Measurements from ENCODE around the gene PAMR1.

DNA sequence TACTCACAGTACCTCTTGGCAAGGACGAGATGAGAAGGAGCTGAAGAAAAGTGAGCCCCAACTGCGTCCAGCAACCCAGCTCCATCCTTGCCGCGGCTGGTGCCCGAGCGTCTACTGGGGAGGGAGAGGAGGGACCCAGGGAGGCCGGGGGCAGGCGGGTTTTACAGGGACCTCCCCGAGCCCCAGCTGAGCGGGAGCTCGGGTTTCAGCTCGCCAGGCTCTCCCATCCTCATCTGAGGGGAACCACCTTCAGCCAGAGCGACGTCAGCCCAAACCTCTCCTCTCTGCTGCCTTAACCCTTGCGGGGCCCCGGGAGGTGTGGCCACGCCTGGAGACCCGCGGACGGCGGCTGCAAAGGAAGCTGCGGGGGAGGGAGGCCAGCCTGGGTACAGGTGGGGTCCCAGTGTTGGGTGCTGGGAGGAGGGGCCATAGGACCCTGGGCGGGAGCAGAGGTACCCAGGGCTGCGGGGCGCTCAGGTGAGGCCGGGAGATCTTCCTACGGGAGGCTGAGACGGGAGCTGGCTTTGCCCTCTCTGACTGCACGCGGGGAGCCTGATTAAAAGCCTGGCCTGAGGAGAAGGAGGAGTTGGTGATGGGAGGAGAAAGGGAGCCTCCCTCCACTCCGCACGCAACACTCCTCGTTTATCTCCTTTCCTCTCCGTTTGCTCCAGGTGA, at the start of gene PAMR1:
- peak; percentile 41 for TF ChIP-seq POLR2A (IDR thresholded peaks at IDR 0.05)
- TF ChIP-seq EP300 (IDR thresholded peaks at IDR 0.05; ENCODE audit: low read depth): no peak
- TF ChIP-seq, protein P1, sequence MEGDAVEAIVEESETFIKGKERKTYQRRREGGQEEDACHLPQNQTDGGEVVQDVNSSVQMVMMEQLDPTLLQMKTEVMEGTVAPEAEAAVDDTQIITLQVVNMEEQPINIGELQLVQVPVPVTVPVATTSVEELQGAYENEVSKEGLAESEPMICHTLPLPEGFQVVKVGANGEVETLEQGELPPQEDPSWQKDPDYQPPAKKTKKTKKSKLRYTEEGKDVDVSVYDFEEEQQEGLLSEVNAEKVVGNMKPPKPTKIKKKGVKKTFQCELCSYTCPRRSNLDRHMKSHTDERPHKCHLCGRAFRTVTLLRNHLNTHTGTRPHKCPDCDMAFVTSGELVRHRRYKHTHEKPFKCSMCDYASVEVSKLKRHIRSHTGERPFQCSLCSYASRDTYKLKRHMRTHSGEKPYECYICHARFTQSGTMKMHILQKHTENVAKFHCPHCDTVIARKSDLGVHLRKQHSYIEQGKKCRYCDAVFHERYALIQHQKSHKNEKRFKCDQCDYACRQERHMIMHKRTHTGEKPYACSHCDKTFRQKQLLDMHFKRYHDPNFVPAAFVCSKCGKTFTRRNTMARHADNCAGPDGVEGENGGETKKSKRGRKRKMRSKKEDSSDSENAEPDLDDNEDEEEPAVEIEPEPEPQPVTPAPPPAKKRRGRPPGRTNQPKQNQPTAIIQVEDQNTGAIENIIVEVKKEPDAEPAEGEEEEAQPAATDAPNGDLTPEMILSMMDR (IDR thresholded peaks at IDR 0.05): no peak
- peak in 1 of 3 donors; percentile 58 for TF ChIP-seq POLR2AphosphoS5 (IDR thresholded peaks at IDR 0.05)
